Nasal cavity respiratory epithelium epithelial cell of viscerocranial mucosa (primary cell): ENCODE measurements around the gene FRG2B. TPM values are rescaled to one million over a fixed set of nuclear protein-coding genes. Genes with fewer than 3 reads are reported as not detected.

ENCODE experiments used
- total RNA-seq: library from RNA; depleted of rRNA; stranded (reverse); fragments of >200 nt; gene quantifications from 2 replicates; pipeline ENCODE4 v1.2.3, GENCODE V29; 2014

FRG2B gene
- not detected in 2 replicates for total RNA-seq

DNA sequence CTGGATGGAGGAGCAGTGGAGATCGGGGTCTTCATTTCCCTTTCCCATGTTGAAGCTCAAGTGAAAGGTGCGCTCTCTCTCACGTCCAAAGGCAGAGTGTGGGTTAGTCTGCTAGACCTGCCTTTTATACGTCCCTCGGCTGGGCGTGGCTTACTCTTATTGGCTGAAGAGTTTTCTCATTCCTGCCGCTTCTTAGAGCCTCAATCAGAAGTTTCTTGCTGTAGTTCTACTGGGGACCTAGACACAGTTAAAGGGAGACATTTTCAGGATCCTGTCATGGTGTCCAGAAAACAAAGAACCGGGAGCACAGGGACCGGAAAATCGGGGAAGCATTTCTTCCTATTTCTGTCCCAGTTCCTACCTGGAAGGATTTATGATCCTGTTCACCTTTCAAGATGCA, at the start of gene FRG2B:
Gene FRG2B (minus strand): TSS at position 101 of the 400 bp plus-strand sequence. CDS start 53 bp downstream, at position 48.

Other genes with a start within 250 kb of the FRG2B start
- gene PAOX, start 247.5 kb downstream of the FRG2B start, total RNA-seq, result 3.9 and 6.8 TPM in 2 replicates
- gene MTG1, start 232.6 kb downstream of the FRG2B start, total RNA-seq, result 16.7 and 29.1 TPM in 2 replicates
- gene SPRN, start 202.2 kb downstream of the FRG2B start, total RNA-seq, result not detected in 2 replicates
- gene SCART1, start 172.8 kb downstream of the FRG2B start, total RNA-seq, result 0.34 and 0.64 TPM in 2 replicates
- 0.93 and 1.7 TPM in 2 replicates for gene CYP2E1, start 99.4 kb downstream of the FRG2B start, total RNA-seq
- gene SYCE1, start 61.2 kb downstream of the FRG2B start, total RNA-seq, result not detected in 2 replicates